Stimulated activated naive CD8-positive, alpha-beta T cell treated with anti-CD3 and anti-CD28 coated beads, Interleukin-15, amount 100 ng/mL, for 72 hours (primary cell): ENCODE results near the gene AKR1C3.

Experiments
- ATAC-seq: fragments of 150-1000 bp; cut with Tn5 transposase; 2 replicates; pipeline ENCODE4 v1.10.0; 2021; ENCODE audit warnings: mild to moderate bottlenecking, moderate library complexity
- DNase-seq, 2 donors: peaks; one replicate each; pipeline ENCODE4 v3.0.0; 2021 to 2022
- H3K27ac Mint-ChIP-seq, 2 donors: one replicate each; pipeline ENCODE4 v1.8.0; 2022; ENCODE audit warnings: mild to moderate bottlenecking in 2 of 2, mixed read lengths in 2 of 2, moderate library complexity in 2 of 2
- H3K27me3 Mint-ChIP-seq: one replicate; pipeline ENCODE4 v1.8.0; 2022; ENCODE audit warnings: mixed read lengths
- H3K4me1 Mint-ChIP-seq: one replicate; pipeline ENCODE4 v1.8.0; 2022; ENCODE audit warnings: mild to moderate bottlenecking, mixed read lengths
- H3K4me3 Mint-ChIP-seq, 2 donors: one replicate each; pipeline ENCODE4 v1.8.0; 2022; ENCODE audit warnings: mild to moderate bottlenecking in 2 of 2, mixed read lengths in 2 of 2, moderate library complexity in 1 of 2
- H3K9me3 Mint-ChIP-seq, 2 donors: one replicate each; pipeline ENCODE4 v1.8.0; 2022; ENCODE audit warnings: mixed read lengths in 2 of 2

AKR1C3 gene

GRCh38 chr10:5147255-5147980 is 53.2 kb downstream of the AKR1C3 start:
- ATAC-seq (no peak), DNase-seq (no peak)
- peaks cover 0 to 7% of the 10 kb centered on the region in 2 donors for H3K9me3 Mint-ChIP-seq
- no peak overlapping the region for H3K4me3 Mint-ChIP-seq
- H3K4me1 Mint-ChIP-seq = no peaks in the 10 kb centered on the region
- H3K27me3 Mint-ChIP-seq = no peaks in the 10 kb centered on the region
- no peak overlapping the region for H3K27ac Mint-ChIP-seq

- Mint-ChIP-seq H3K4me3 (no peak overlapping the region), H3K27ac (no peak overlapping the region), H3K9me3 (peaks cover 0 to 7% of the 10 kb centered on the region in 2 donors), H3K27me3 (no peaks in the 10 kb centered on the region), H3K4me1 (no peaks in the 10 kb centered on the region)
- DNase-seq (no peak), ATAC-seq (no peak)
Observed at GRCh38 chr10:5147981-5148677, 53.9 kb downstream of the AKR1C3 start.

- ATAC-seq = no peak
- H3K27me3 Mint-ChIP-seq = no peaks in the 10 kb centered on the region
Observed at GRCh38 chr10:5148678-5149032, 54.4 kb downstream of the AKR1C3 start.

GRCh38 chr10:5151076-5151475 is 56.9 kb downstream of the AKR1C3 start:
- H3K27me3 Mint-ChIP-seq = no peaks in the 10 kb centered on the region
- no peaks in the 10 kb centered on the region for H3K4me1 Mint-ChIP-seq
- peaks cover 0 to 7% of the 10 kb centered on the region in 2 donors for H3K9me3 Mint-ChIP-seq
- H3K4me3 Mint-ChIP-seq = no peak overlapping the region
- DNase-seq = no peak
- H3K27ac Mint-ChIP-seq = no peak overlapping the region
- ATAC-seq = no peak

More at GRCh38 chr10:5148678-5149032, 54.4 kb downstream of the AKR1C3 start:
- peaks cover 0 to 7% of the 10 kb centered on the region in 2 donors for H3K9me3 Mint-ChIP-seq
- H3K4me3 Mint-ChIP-seq = no peak overlapping the region
- no peaks in the 10 kb centered on the region for H3K4me1 Mint-ChIP-seq
- no peak for DNase-seq
- H3K27ac Mint-ChIP-seq = no peak overlapping the region

- ATAC-seq (no peak), DNase-seq (no peak)
Observed at GRCh38 chr10:5155951-5156350, 61.7 kb downstream of the AKR1C3 start.

More at GRCh38 chr10:5155951-5156350, 61.7 kb downstream of the AKR1C3 start:
- Mint-ChIP-seq H3K9me3 (peaks cover 7 to 9% of the 10 kb centered on the region in 2 donors), H3K27ac (no peak overlapping the region), H3K4me3 (no peak overlapping the region), H3K27me3 (no peaks in the 10 kb centered on the region), H3K4me1 (no peaks in the 10 kb centered on the region)
